ENCODE data around the gene COL5A1.
A peak's percentile ranks its signal among the peaks of the same experiment; 100 is the strongest.

Gene COL5A1

GRCh38 chr9:134728801-134729495 lies 87.3 kb downstream of the COL5A1 start:
- DNase-seq (ENCODE audit: low spot score): no peak

GRCh38 chr9:134730011-134730760 lies 88.6 kb downstream of the COL5A1 start:
- DNase-seq (ENCODE audit: low spot score): no peak

- no peak for DNase-seq (ENCODE audit: low spot score)
Measured at GRCh38 chr9:134730761-134731496, 89.3 kb downstream of the COL5A1 start.

DNA sequence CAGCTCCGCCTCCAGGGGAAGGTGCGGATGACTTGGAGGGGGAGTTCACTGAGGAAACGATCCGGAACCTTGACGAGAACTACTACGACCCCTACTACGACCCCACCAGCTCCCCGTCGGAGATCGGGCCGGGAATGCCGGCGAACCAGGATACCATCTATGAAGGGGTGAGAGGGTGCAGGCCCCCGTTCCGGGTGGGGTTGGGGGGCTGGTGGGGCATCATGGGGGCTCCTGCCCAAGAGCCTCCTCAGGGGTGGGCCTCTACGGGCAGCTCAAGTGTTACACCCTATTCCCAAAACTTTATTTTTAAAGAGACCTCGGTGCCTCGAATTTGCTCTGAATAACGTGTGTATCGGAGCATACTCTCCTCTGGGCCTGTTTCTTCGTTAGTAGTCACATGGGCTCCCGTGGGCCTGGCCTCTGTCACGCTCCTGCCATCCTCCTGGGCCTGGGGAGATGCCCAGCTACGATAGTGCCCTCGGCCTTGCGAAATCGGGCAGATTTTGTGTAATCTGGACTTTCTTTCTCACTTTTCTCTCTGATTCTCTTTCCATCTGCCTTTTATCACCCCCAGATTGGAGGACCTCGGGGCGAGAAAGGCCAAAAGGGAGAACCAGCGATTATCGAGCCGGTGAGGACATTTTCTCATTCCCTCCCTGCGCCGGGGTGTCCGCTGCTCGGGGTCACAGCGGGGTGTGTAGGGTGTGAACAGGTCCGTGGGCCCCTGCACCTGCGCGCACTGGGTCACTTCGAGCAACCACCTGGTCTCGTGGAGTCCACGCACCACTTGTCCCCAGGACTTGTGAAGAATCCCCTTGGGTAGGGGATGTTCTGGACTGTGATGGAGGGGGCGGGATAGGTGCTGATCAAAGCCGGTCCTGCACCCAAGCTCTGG lies 90.1 kb downstream of the COL5A1 start:
- no peak for DNase-seq (ENCODE audit: low spot score)

GRCh38 chr9:134732392-134733110 lies 90.9 kb downstream of the COL5A1 start:
- no peak for DNase-seq (ENCODE audit: low spot score)

DNA sequence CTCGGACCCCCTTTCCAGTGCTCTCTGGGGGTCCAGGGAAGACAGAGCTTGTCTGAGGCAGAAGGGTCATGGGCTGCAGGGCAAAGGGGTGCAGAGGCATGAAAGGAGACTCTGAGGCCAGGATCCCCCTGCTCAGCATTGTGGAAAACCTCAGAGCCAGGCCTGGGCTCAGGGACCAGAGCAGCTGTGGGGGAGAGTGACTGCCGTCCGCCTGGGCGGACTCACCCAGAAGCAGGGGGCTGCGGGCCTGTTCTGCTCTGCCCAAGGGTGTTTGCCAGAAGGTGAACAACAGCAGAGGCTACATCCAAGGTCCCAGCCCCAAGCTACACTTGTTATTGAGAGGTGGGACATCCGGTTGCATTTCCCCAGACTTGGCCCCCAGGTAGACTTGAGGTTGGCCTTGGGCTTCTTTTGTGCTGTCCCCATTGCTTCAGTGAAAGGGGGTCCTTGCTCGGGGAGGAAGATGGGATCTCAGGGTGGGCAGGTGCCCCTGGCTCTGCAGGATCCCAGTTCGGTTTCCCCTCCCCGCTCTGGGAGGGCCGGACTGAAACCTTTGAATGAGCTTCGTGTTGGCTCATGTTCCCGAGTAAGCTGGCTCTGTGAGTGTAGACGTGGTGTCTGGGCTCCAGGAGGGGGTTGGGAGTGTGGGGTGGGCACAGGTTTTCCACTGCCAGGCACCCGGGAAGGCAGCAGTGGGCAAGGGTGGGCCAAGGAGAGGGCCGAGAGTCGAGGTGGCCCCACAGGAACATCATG lies 92.1 kb downstream of the COL5A1 start:
- no peak for DNase-seq (ENCODE audit: low spot score)

DNA sequence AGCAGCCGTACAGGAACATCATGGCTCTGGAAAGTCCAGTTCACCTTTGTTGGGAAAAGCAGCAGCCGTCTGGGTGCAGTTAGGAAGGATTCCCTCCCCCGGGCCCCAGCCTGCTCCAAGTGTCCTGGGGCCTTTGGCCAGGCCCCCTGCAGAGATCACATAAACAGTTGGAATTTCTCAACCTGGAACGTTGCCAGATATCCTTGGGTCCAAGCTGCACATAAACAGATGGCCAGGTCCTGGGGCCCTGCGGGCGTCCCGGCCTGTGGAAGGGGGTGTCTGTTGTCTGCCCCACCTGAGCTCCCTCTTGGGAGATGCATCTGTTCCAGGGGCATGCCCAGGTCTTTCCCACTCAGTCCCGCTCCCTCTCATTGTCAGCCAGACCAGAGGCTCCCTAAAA lies 92.7 kb downstream of the COL5A1 start:
- DNase-seq (ENCODE audit: low spot score): no peak

DNA sequence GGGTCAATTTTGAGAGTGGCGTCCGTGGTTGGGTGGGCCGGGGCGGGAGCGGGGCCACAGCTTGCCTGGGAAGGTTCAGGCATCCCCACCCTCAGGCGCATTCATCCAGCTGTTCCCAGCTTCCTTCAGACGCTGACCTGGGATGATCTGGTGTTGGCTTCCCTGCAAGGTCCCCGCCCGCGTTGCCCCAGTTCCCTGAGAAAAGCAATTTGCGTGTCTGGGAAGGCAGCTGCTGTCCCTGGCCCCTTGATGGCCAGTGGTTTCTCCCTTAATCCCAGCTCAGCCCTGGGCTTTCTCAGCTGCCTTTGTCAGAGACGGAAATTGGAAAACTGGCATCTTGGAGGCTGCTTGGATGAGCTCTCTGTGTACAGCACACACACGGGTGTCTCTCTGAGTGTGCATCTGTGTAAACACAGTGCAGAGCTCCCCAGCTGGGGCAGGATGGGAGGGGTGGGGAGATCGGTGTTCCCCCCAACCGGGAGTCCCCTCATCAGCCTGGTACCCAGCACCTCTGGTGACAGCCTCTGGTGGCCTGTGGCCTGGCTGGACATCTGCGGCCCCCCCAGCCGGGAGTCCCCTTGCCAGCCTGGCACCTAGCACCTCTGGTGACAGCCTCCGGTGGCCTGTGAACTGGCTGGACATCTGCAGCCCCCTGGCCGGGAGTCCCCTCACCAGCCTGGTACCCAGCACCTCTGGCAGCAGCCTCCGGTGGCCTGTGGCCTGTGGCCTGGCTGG lies 94.0 kb downstream of the COL5A1 start:
- DNase-seq (ENCODE audit: low spot score): no peak

- no peak for DNase-seq (ENCODE audit: low spot score)
Measured at GRCh38 chr9:134736791-134737497, 95.3 kb downstream of the COL5A1 start.

DNA sequence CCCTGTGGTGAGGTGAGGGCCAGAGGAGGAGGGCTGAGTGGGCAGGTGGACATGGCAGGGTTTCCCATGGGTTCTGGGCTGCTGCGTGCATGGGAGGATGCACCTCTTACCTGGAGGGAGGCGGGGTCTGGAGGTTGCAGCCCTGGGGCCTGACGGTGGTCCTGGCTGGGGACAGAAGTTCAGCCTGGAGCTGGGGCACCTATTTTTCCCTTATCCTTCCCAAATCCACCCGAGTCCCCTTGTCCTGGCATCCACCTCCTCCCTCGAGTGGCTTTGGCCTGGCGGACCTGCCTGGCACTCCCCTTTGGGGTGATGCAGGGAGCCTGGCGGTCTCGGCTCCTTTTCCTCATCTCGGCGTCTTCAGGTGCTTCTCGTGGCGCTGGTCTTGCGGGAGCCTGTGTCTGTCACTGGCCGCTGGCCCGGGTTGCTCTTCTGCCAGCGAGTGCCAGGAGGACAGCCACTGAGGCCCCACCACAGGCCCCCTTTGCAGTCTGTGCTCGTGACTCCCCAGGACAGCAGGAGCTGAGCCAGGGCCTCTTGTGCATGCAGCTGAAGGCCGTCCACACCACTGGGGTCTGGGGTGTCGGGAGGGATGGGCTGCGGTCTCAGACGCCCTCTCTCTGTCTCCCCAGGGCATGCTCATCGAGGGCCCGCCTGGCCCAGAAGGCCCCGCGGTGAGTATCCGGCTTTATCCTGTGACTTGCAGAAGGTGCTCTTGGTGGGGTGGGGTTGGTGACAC lies 96.4 kb downstream of the COL5A1 start:
- DNase-seq (ENCODE audit: low spot score): no peak

GRCh38 chr9:134738869-134739659 lies 97.5 kb downstream of the COL5A1 start:
- peak; percentile 89 for DNase-seq (ENCODE audit: low spot score)

GRCh38 chr9:134739660-134739968 lies 98.0 kb downstream of the COL5A1 start:
- no peak for DNase-seq (ENCODE audit: low spot score)

DNA sequence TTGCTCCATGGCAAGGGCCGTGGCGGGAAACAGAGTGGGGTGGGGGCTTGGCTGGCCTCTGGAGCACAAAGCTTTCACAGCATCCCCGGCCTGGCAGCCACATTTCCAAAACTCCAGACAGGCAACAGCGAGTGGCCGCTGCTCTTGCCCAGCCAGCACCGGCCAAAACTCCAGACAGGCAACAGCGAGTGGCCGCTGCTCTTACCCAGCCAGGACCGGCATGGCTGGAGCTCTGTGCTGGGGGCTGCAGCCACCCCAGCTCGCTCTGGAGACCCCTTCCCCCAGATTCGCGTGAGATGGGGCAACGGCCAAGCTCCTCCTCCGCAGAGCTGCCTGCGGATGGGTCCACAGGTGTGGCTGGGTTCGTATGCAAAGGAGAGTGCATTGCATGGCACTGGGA lies 98.5 kb downstream of the COL5A1 start:
- DNase-seq (ENCODE audit: low spot score): no peak

- DNase-seq (ENCODE audit: low spot score): no peak
Measured at GRCh38 chr9:134741846-134742245, 100.2 kb downstream of the COL5A1 start.

DNA sequence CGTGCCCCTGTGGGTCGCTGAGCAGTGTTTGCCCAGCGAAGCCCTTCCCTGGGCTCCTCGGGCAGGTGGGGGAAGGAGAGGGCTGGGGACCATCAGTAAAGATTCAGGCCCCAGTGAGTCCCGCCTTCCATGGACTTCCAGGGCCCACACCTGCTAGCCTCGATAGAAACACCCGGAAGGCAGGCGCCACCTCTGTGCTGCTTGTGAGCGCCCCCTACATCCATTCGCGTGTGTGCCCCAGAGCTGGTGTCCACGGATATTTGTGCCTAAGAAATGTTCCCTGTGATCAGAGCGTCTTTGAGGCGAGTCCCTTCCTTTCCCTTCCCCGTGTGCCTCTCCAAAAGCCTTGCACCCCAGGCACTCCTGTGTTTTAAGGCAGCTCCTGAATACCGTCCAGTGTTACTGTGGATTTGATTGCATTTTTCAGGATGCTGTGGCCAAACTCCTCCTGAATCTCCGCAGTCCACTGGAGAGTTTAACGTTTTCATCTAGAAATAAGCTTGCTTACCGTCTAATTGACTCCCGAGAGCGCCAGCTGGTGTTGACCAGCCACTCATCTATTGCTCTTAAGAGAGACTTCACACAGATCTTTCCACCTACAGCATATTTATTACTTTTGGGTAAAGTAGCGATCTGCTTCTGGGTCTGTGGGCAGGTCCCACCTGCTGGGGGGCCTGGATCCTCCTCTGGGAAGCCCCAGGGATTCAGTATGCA lies 101.4 kb downstream of the COL5A1 start:
- DNase-seq (ENCODE audit: low spot score): no peak

GRCh38 chr9:134743853-134744252 lies 102.2 kb downstream of the COL5A1 start:
- no peak for DNase-seq (ENCODE audit: low spot score)

Data from COLO829 (cell line).